CD14-positive monocyte (primary cell): Measurements from ENCODE around the gene TMEM219. TPM values are rescaled to one million over a fixed set of nuclear protein-coding genes. Genes with fewer than 3 reads are reported as not detected.

ENCODE experiments used
- DNase-seq, 3 donors: peaks; one replicate each; pipeline ENCODE4 v3.0.0-alpha.2; 2011 to 2022
- H2AFZ ChIP-seq: 2 replicates; pipeline ENCODE4 v1.6.0; 2012; ENCODE audit warnings: mild to moderate bottlenecking, low read depth, low read length, inconsistent platforms; ENCODE audit not compliant: insufficient read depth, poor library complexity, severe bottlenecking
- H3K27ac ChIP-seq, 2 donors: 1 replicate in 1 of 2; 2 replicates in 1 of 2; pipeline ENCODE4 v1.5.1; 2012 to 2013; ENCODE audit warnings: low read length in 2 of 2, control low read depth in 1 of 2, inconsistent platforms in 1 of 2, low read depth in 1 of 2, mild to moderate bottlenecking in 1 of 2
- H3K27me3 ChIP-seq, 2 donors: one replicate each; pipeline versions ENCODE4 v1.6.0 to v1.6.1; 2011 to 2013; ENCODE audit warnings: low read length in 2 of 2; ENCODE audit not compliant: control insufficient read depth in 2 of 2, insufficient read depth in 2 of 2
- H3K36me3 ChIP-seq, 2 donors: replicated peaks in 1 of 2; 1 replicate in 1 of 2; 2 replicates in 1 of 2; pipeline versions ENCODE4 v1.5.1 to v1.6.1; 2012 to 2013; ENCODE audit warnings: low read length in 2 of 2, control low read depth in 1 of 2, inconsistent platforms in 1 of 2, mild to moderate bottlenecking in 1 of 2; ENCODE audit not compliant: insufficient read depth in 2 of 2, control insufficient read depth in 1 of 2
- H3K4me1 ChIP-seq, 2 donors: 1 replicate in 1 of 2; 2 replicates in 1 of 2; pipeline versions ENCODE4 v1.5.1 to v1.6.1; 2012 to 2013; ENCODE audit warnings: low read length in 2 of 2, control low read depth in 1 of 2, inconsistent platforms in 1 of 2, mild to moderate bottlenecking in 1 of 2, moderate library complexity in 1 of 2; ENCODE audit not compliant: insufficient read depth in 2 of 2, control insufficient read depth in 1 of 2
- H3K4me2 ChIP-seq: replicated peaks from 2 replicates; pipeline ENCODE3; 2012; ENCODE audit warnings: low read length, moderate library complexity, mild to moderate bottlenecking; ENCODE audit not compliant: poor library complexity, severe bottlenecking; ENCODE audit errors: extremely low read depth
- H3K4me3 ChIP-seq, 3 experiments: fragments of 200-600 bp in 1 of 3; sonication (generic) in 1 of 3; replicated peaks in 1 of 3; 1 replicate in 2 of 3; 2 replicates in 1 of 3; pipeline ENCODE4 v1.5.1; 2011 to 2013; ENCODE audit warnings: low read length in 3 of 3, mild to moderate bottlenecking in 3 of 3, control low read depth in 2 of 3, low read depth in 2 of 3, inconsistent platforms in 1 of 3, moderate library complexity in 1 of 3
- H3K79me2 ChIP-seq: 2 replicates; pipeline ENCODE4 v1.6.0; 2012; ENCODE audit warnings: mild to moderate bottlenecking, control low read depth, inconsistent platforms, low read length, moderate library complexity; ENCODE audit not compliant: insufficient read depth
- H3K9ac ChIP-seq: 2 replicates; pipeline ENCODE4 v1.6.0; 2017; ENCODE audit warnings: low read length, mild to moderate bottlenecking; ENCODE audit not compliant: insufficient read depth, poor library complexity, severe bottlenecking
- H3K9me3 ChIP-seq, 2 donors: replicated peaks in 1 of 2; 1 replicate in 1 of 2; 2 replicates in 1 of 2; pipeline versions ENCODE4 v1.5.1 to v1.6.1; 2012 to 2013; ENCODE audit warnings: low read length in 2 of 2, control low read depth in 1 of 2; ENCODE audit not compliant: control insufficient read depth in 1 of 2, insufficient read depth in 1 of 2
- H4K20me1 ChIP-seq: 2 replicates; pipeline ENCODE4 v1.6.0; 2012; ENCODE audit warnings: mild to moderate bottlenecking, low read length, control low read depth, moderate library complexity; ENCODE audit not compliant: insufficient read depth
- H3K27ac Mint-ChIP-seq, 7 donors: one replicate each; pipeline ENCODE4 v1.8.0; 2020; ENCODE audit warnings: mild to moderate bottlenecking in 7 of 7, mixed read lengths in 7 of 7, moderate library complexity in 6 of 7, inconsistent platforms in 2 of 7
- H3K27me3 Mint-ChIP-seq, 3 donors: one replicate each; pipeline ENCODE4 v1.8.0; 2021 to 2022; ENCODE audit warnings: low read depth in 3 of 3, mild to moderate bottlenecking in 3 of 3, mixed read lengths in 3 of 3, moderate library complexity in 3 of 3, inconsistent platforms in 1 of 3
- H3K36me3 Mint-ChIP-seq, 2 donors: one replicate each; pipeline ENCODE4 v1.8.0; 2020; ENCODE audit warnings: mixed read lengths in 2 of 2, inconsistent platforms in 1 of 2, mild to moderate bottlenecking in 1 of 2
- H3K4me1 Mint-ChIP-seq: one replicate; pipeline ENCODE4 v1.8.0; 2020; ENCODE audit warnings: mild to moderate bottlenecking, mixed read lengths
- H3K4me3 Mint-ChIP-seq, 2 donors: one replicate each; pipeline ENCODE4 v1.8.0; 2020; ENCODE audit warnings: mild to moderate bottlenecking in 2 of 2, mixed read lengths in 2 of 2, moderate library complexity in 1 of 2
- H3K9me3 Mint-ChIP-seq, 7 donors: one replicate each; pipeline ENCODE4 v1.8.0; 2020 to 2022; ENCODE audit warnings: mixed read lengths in 7 of 7, mild to moderate bottlenecking in 6 of 7, moderate library complexity in 6 of 7, inconsistent platforms in 2 of 7
- CTCF ChIP-seq: fragments of 200-600 bp; IDR thresholded peaks from one replicate; pipeline ENCODE4 v1.8.0; 2022; ENCODE audit warnings: antibody characterized with exemption, mild to moderate bottlenecking
- WGBS: methylation state at CpG from one replicate; pipeline ENCODE4 v1.1.5; 2013; ENCODE audit warnings: missing lambda C conversion rate; ENCODE audit not compliant: insufficient coverage; 5-methylcytosine and 5-hydroxymethylcytosine counted together
- intact Hi-C, 2 donors: fragments of 100-400 bp; cut with micrococcal nuclease; formaldehyde crosslinking; loops; one replicate each; pipeline versions ENCODE4 v1.15.0 to v1.15.1; 2023
- polyA plus RNA-seq, 3 donors: library from polyadenylated mRNA; depleted of rRNA in 1 of 3; unstranded in 2 of 3; stranded (reverse) in 1 of 3; fragments of 300-500 nt in 2 of 3; fragments of >200 nt in 1 of 3; fragmentation: Illumina TruSeq in 2 of 3; gene quantifications; 1 replicate in 2 of 3; 2 replicates in 1 of 3; pipeline ENCODE4 v1.2.3, GENCODE V29; 2012 to 2021

TMEM219 gene
- polyA plus RNA-seq, 3 donors: 157 to 265 (median 227) TPM

GRCh38 chr16:29921034-29921385 lies 40.9 kb upstream of the TMEM219 start:
- Mint-ChIP-seq H3K9me3 (no peaks in the 10 kb centered on the region), H3K4me3 (no peak overlapping the region), H3K36me3 (peaks cover 58 to 68% of the 10 kb centered on the region in 2 donors), H3K27ac (peak overlapping the region in 2 of 7 donors; percentile 19 to 74), H3K4me1 (peaks cover 15% of the 10 kb centered on the region), H3K27me3 (peaks cover 0 to 3% (median 0%) of the 10 kb centered on the region in 3 donors)
- H3K36me3 ChIP-seq: peaks cover 49 to 67% of the 10 kb centered on the region in 2 donors
- no peak overlapping the region for H3K9ac ChIP-seq
- peaks cover 36% of the 10 kb centered on the region for H3K79me2 ChIP-seq
- H3K4me1 ChIP-seq: peaks cover 8 to 11% of the 10 kb centered on the region in 2 donors
- peaks cover 49% of the 10 kb centered on the region for H4K20me1 ChIP-seq
- H2AFZ ChIP-seq: no peak overlapping the region
- WGBS: 90% methylated on average over 1 of the region's 3 CpGs
- no peak for DNase-seq
- TF ChIP-seq CTCF: no peak
- H3K27ac ChIP-seq: no peak overlapping the region
- no peak overlapping the region for H3K4me2 ChIP-seq
- intact Hi-C loops: loop anchor here in 1 of 2 donors (10.0 kb wide), 1 partner anchor 56 kb away; the partner anchor contains the start of gene CDIPT
- no peaks in the 10 kb centered on the region for H3K9me3 ChIP-seq
- H3K4me3 ChIP-seq: no peak overlapping the region
- H3K27me3 ChIP-seq: no peaks in the 10 kb centered on the region

- Mint-ChIP-seq H3K27ac (no peak overlapping the region), H3K4me3 (no peak overlapping the region)
- intact Hi-C loops: loop anchor here in 1 of 2 donors (10.0 kb wide), 1 partner anchor 58 kb away; the partner anchor contains the start of gene CDIPT
Observed at GRCh38 chr16:29922326-29922725, 39.6 kb upstream of the TMEM219 start.

More at GRCh38 chr16:29922326-29922725, 39.6 kb upstream of the TMEM219 start:
- peaks cover 0 to 3% (median 0%) of the 10 kb centered on the region in 3 donors for H3K27me3 Mint-ChIP-seq
- no peak overlapping the region for H3K4me3 ChIP-seq
- no peak overlapping the region for H3K9ac ChIP-seq
- H3K4me1 ChIP-seq: peaks cover 16 to 23% of the 10 kb centered on the region in 2 donors
- no peak for TF ChIP-seq CTCF
- H3K79me2 ChIP-seq: peaks cover 36% of the 10 kb centered on the region
- peaks cover 47 to 58% of the 10 kb centered on the region in 2 donors for H3K36me3 Mint-ChIP-seq
- WGBS: 100% methylated on average over 2 of the region's 2 CpGs
- no peak for DNase-seq
- H3K9me3 ChIP-seq: no peaks in the 10 kb centered on the region
- peaks cover 42% of the 10 kb centered on the region for H4K20me1 ChIP-seq
- H3K27ac ChIP-seq: no peak overlapping the region
- no peak overlapping the region for H2AFZ ChIP-seq
- no peaks in the 10 kb centered on the region for H3K27me3 ChIP-seq
- peaks cover 26% of the 10 kb centered on the region for H3K4me1 Mint-ChIP-seq
- H3K9me3 Mint-ChIP-seq: no peaks in the 10 kb centered on the region
- no peak overlapping the region for H3K4me2 ChIP-seq
- peaks cover 49 to 56% of the 10 kb centered on the region in 2 donors for H3K36me3 ChIP-seq
